GM19099 (cell line): ENCODE results near the gene MEGF11.

Experiments used
- POLR2A ChIP-seq: IDR thresholded peaks from 3 replicates; pipeline ENCODE4 v1.6.1; 2011; ENCODE audit warnings: low read depth; ENCODE audit not compliant: insufficient read length; ENCODE audit errors: extremely low read depth

MEGF11 gene

GRCh38 chr15:66115568-66116206, 137.9 kb downstream of the MEGF11 start:
- no peak for TF ChIP-seq POLR2A

- no peak for TF ChIP-seq POLR2A
Measured at GRCh38 chr15:66114863-66115425, 138.6 kb downstream of the MEGF11 start.

- TF ChIP-seq POLR2A, result no peak
Measured at GRCh38 chr15:66112388-66112787, 141.2 kb downstream of the MEGF11 start.

- no peak for TF ChIP-seq POLR2A
Measured at GRCh38 chr15:66111363-66111762, 142.2 kb downstream of the MEGF11 start.

- no peak for TF ChIP-seq POLR2A
Measured at GRCh38 chr15:66110864-66111263, 142.7 kb downstream of the MEGF11 start.

GRCh38 chr15:66109826-66110225, 143.7 kb downstream of the MEGF11 start:
- TF ChIP-seq POLR2A, result no peak

- TF ChIP-seq POLR2A, result no peak
Measured at GRCh38 chr15:66108483-66109265, 144.9 kb downstream of the MEGF11 start.

GRCh38 chr15:66107070-66107469, 146.5 kb downstream of the MEGF11 start:
- TF ChIP-seq POLR2A, result no peak

- no peak for TF ChIP-seq POLR2A
Measured at GRCh38 chr15:66105286-66106265, 148.0 kb downstream of the MEGF11 start.

GRCh38 chr15:66103293-66103590, 150.3 kb downstream of the MEGF11 start:
- no peak for TF ChIP-seq POLR2A

- TF ChIP-seq POLR2A, result no peak
Measured at GRCh38 chr15:66102563-66103292, 150.8 kb downstream of the MEGF11 start.

- TF ChIP-seq POLR2A, result no peak
Measured at GRCh38 chr15:66101715-66102395, 151.7 kb downstream of the MEGF11 start.

GRCh38 chr15:66100761-66101160, 152.8 kb downstream of the MEGF11 start:
- TF ChIP-seq POLR2A, result no peak
